ENCODE results near the gene HS6ST2.

The HS6ST2 gene

DNA sequence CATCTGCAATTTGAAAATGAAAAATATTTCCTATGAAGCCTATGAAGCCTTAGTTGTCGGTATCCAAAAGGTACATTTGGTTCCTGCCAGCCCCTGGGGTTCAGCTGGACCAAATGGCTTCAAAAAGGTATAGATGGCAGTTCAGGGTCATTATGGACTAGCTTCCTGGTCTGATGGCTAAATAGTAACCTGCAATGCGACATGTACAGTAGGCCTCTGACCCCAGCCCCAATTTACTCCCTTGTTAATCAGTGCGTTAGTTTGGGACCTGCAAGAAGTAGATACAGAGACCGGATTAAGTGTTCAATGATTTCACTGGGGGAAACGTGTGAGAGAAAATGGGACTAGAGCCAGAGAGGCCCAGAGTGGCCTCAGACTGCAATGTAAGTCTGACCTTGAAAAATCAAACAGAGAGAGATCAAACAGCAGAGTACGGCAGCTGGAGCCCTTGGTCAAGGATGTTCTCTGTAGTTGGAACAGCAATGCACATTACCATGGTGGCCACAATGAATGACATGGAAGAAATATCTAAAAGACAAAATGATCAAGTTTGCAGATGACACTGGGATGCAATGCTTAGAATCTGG is 354.6 kb downstream of the HS6ST2 start (continued):
- TF ChIP-seq, protein P1, sequence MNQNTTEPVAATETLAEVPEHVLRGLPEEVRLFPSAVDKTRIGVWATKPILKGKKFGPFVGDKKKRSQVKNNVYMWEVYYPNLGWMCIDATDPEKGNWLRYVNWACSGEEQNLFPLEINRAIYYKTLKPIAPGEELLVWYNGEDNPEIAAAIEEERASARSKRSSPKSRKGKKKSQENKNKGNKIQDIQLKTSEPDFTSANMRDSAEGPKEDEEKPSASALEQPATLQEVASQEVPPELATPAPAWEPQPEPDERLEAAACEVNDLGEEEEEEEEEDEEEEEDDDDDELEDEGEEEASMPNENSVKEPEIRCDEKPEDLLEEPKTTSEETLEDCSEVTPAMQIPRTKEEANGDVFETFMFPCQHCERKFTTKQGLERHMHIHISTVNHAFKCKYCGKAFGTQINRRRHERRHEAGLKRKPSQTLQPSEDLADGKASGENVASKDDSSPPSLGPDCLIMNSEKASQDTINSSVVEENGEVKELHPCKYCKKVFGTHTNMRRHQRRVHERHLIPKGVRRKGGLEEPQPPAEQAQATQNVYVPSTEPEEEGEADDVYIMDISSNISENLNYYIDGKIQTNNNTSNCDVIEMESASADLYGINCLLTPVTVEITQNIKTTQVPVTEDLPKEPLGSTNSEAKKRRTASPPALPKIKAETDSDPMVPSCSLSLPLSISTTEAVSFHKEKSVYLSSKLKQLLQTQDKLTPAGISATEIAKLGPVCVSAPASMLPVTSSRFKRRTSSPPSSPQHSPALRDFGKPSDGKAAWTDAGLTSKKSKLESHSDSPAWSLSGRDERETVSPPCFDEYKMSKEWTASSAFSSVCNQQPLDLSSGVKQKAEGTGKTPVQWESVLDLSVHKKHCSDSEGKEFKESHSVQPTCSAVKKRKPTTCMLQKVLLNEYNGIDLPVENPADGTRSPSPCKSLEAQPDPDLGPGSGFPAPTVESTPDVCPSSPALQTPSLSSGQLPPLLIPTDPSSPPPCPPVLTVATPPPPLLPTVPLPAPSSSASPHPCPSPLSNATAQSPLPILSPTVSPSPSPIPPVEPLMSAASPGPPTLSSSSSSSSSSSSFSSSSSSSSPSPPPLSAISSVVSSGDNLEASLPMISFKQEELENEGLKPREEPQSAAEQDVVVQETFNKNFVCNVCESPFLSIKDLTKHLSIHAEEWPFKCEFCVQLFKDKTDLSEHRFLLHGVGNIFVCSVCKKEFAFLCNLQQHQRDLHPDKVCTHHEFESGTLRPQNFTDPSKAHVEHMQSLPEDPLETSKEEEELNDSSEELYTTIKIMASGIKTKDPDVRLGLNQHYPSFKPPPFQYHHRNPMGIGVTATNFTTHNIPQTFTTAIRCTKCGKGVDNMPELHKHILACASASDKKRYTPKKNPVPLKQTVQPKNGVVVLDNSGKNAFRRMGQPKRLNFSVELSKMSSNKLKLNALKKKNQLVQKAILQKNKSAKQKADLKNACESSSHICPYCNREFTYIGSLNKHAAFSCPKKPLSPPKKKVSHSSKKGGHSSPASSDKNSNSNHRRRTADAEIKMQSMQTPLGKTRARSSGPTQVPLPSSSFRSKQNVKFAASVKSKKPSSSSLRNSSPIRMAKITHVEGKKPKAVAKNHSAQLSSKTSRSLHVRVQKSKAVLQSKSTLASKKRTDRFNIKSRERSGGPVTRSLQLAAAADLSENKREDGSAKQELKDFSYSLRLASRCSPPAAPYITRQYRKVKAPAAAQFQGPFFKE (tag by site-specific recombination; IDR thresholded peaks at IDR 0.05; ENCODE audit: borderline replicate concordance): no peak
- TF ChIP-seq ZXDB (tag by site-specific recombination; IDR thresholded peaks at IDR 0.05): no peak
- TF ChIP-seq, protein P2, sequence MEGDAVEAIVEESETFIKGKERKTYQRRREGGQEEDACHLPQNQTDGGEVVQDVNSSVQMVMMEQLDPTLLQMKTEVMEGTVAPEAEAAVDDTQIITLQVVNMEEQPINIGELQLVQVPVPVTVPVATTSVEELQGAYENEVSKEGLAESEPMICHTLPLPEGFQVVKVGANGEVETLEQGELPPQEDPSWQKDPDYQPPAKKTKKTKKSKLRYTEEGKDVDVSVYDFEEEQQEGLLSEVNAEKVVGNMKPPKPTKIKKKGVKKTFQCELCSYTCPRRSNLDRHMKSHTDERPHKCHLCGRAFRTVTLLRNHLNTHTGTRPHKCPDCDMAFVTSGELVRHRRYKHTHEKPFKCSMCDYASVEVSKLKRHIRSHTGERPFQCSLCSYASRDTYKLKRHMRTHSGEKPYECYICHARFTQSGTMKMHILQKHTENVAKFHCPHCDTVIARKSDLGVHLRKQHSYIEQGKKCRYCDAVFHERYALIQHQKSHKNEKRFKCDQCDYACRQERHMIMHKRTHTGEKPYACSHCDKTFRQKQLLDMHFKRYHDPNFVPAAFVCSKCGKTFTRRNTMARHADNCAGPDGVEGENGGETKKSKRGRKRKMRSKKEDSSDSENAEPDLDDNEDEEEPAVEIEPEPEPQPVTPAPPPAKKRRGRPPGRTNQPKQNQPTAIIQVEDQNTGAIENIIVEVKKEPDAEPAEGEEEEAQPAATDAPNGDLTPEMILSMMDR (tag by site-specific recombination; IDR thresholded peaks at IDR 0.05): no peak
- no peak for TF ChIP-seq ZFHX2 (tag by site-specific recombination; conservative IDR thresholded peaks at IDR 0.05)
- TF ChIP-seq, protein P3, sequence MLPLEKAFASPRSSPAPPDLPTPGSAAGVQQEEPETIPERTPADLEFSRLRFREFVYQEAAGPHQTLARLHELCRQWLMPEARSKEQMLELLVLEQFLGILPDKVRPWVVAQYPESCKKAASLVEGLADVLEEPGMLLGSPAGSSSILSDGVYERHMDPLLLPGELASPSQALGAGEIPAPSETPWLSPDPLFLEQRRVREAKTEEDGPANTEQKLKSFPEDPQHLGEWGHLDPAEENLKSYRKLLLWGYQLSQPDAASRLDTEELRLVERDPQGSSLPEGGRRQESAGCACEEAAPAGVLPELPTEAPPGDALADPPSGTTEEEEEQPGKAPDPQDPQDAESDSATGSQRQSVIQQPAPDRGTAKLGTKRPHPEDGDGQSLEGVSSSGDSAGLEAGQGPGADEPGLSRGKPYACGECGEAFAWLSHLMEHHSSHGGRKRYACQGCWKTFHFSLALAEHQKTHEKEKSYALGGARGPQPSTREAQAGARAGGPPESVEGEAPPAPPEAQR (tag by site-specific recombination; IDR thresholded peaks at IDR 0.05): no peak

DNA sequence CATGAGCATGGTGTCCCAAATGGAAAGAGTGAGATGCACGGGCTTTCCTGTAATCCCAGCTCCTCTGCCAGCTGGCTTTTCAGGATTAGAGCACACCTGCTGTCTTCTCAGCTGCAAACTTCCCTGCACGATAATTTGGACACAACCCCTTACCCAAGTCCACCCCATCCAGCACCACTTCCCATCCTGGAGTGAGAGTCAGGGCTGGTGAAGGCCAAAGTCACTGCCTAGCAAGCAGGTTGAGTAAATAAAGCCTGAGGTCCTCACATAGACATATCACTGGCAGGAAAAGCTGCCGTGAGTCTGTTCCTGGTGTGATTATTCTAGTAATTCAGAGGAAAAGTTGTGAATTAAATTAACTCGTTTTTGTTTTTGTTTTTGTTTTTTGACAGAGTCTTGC is 355.7 kb downstream of the HS6ST2 start:
- Histone ChIP-seq H3K4me1 (ENCODE audit: control insufficient read depth, insufficient read depth, low read length) (no peaks in the 10 kb centered on the region), H3K36me3 (ENCODE audit: control insufficient read depth in 2 of 2, insufficient read depth in 1 of 2, low read length in 2 of 2) (no peaks in the 10 kb centered on the region), H3K9me3 (ENCODE audit: control insufficient read depth, insufficient read depth, low read depth, low read length) (no peaks in the 10 kb centered on the region), H3K4me3 (ENCODE audit: low read depth, low read length) (no peak overlapping the region), H3K27ac (ENCODE audit: extremely low read depth, low read depth, low read length) (no peak overlapping the region)
- ChIA-PET POLR2A (no interaction called here), CTCF (interaction anchor here (1.1 to 2.5 kb wide), 4 partner anchors 10 to 310 kb away, joined by 4 to 15 read pairs (median 10); no protein-coding TSS in a partner anchor)
- TF ChIP-seq ZNF292 (tag by site-specific recombination; IDR thresholded peaks at IDR 0.05; ENCODE audit: borderline replicate concordance, low read depth): no peak
- no peak for TF ChIP-seq ZNF670 (tag by site-specific recombination; IDR thresholded peaks at IDR 0.05; ENCODE audit: low read depth)
- TF ChIP-seq, protein P4, sequence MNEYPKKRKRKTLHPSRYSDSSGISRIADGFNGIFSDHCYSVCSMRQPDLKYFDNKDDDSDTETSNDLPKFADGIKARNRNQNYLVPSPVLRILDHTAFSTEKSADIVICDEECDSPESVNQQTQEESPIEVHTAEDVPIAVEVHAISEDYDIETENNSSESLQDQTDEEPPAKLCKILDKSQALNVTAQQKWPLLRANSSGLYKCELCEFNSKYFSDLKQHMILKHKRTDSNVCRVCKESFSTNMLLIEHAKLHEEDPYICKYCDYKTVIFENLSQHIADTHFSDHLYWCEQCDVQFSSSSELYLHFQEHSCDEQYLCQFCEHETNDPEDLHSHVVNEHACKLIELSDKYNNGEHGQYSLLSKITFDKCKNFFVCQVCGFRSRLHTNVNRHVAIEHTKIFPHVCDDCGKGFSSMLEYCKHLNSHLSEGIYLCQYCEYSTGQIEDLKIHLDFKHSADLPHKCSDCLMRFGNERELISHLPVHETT (tag by site-specific recombination; IDR thresholded peaks at IDR 0.05): no peak
- TF ChIP-seq, protein P5, sequence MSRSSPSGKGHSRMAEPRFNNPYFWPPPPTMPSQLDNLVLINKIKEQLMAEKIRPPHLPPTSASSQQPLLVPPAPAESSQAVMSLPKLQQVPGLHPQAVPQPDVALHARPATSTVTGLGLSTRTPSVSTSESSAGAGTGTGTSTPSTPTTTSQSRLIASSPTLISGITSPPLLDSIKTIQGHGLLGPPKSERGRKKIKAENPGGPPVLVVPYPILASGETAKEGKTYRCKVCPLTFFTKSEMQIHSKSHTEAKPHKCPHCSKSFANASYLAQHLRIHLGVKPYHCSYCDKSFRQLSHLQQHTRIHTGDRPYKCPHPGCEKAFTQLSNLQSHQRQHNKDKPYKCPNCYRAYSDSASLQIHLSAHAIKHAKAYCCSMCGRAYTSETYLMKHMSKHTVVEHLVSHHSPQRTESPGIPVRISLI (tag by site-specific recombination; IDR thresholded peaks at IDR 0.05): no peak
- no peak for TF ChIP-seq ZNF837 (tag by site-specific recombination; IDR thresholded peaks at IDR 0.05)
- no peak for TF ChIP-seq ZNF529 (tag by site-specific recombination; IDR thresholded peaks at IDR 0.05; ENCODE audit: insufficient replicate concordance)
- TF ChIP-seq SCRT2 (tag by site-specific recombination; IDR thresholded peaks at IDR 0.05): no peak
- no peak for TF ChIP-seq ZNF19 (tag by site-specific recombination; IDR thresholded peaks at IDR 0.05; ENCODE audit: low read depth)
- TF ChIP-seq ZNF416 (tag by site-specific recombination; IDR thresholded peaks at IDR 0.05): no peak
